ENCODE data around the gene FIGNL1.

FIGNL1 gene

GRCh38 chr7:50467817-50468610 is 17.9 kb upstream of the FIGNL1 start:
- H3K79me2 ChIP-seq (ENCODE audit: low read length): no peaks in the 10 kb centered on the region
- H3K27ac ChIP-seq (ENCODE audit: low read length): no peak overlapping the region
- peak overlapping the region; percentile 91 for H3K4me2 ChIP-seq (ENCODE audit: low read length)
- H3K4me1 ChIP-seq (ENCODE audit: low read length): peaks cover 10% of the 10 kb centered on the region
- H4K20me1 ChIP-seq (ENCODE audit: insufficient read depth, low read length): no peaks in the 10 kb centered on the region
- peak overlapping the region; percentile 96 for H2AFZ ChIP-seq (ENCODE audit: low read depth, low read length)
- H3K36me3 ChIP-seq (replicated peaks; ENCODE audit: low read depth, low read length): no peaks in the 10 kb centered on the region
- TF ChIP-seq EZH2phosphoT487 (IDR thresholded peaks at IDR 0.05; ENCODE audit: low read depth): no peak
- TF ChIP-seq, protein P1, sequence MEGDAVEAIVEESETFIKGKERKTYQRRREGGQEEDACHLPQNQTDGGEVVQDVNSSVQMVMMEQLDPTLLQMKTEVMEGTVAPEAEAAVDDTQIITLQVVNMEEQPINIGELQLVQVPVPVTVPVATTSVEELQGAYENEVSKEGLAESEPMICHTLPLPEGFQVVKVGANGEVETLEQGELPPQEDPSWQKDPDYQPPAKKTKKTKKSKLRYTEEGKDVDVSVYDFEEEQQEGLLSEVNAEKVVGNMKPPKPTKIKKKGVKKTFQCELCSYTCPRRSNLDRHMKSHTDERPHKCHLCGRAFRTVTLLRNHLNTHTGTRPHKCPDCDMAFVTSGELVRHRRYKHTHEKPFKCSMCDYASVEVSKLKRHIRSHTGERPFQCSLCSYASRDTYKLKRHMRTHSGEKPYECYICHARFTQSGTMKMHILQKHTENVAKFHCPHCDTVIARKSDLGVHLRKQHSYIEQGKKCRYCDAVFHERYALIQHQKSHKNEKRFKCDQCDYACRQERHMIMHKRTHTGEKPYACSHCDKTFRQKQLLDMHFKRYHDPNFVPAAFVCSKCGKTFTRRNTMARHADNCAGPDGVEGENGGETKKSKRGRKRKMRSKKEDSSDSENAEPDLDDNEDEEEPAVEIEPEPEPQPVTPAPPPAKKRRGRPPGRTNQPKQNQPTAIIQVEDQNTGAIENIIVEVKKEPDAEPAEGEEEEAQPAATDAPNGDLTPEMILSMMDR (IDR thresholded peaks at IDR 0.05; ENCODE audit: low read depth, low read length): peak; percentile 94
- no peaks in the 10 kb centered on the region for H3K27me3 ChIP-seq (ENCODE audit: low read depth, low read length)
- no peaks in the 10 kb centered on the region for H3K9me3 ChIP-seq (ENCODE audit: insufficient read depth, low read length)
- peak overlapping the region; percentile 76 for H3K4me3 ChIP-seq (ENCODE audit: low read length)
- peak overlapping the region; percentile 54 for H3K9ac ChIP-seq (ENCODE audit: low read length)

GRCh38 chr7:50466815-50467585 is 16.9 kb upstream of the FIGNL1 start:
- H3K4me2 ChIP-seq (ENCODE audit: low read length): peak overlapping the region; percentile 91; the same call in 1 of the 2 replicates
- H3K4me1 ChIP-seq (ENCODE audit: low read length): peaks cover 10% of the 10 kb centered on the region
- H3K27me3 ChIP-seq (ENCODE audit: low read depth, low read length): no peaks in the 10 kb centered on the region
- TF ChIP-seq EZH2phosphoT487 (IDR thresholded peaks at IDR 0.05; ENCODE audit: low read depth): no peak
- TF ChIP-seq, protein P1 (IDR thresholded peaks at IDR 0.05; ENCODE audit: low read depth, low read length): no peak
- H3K9me3 ChIP-seq (ENCODE audit: insufficient read depth, low read length): no peaks in the 10 kb centered on the region
- no peaks in the 10 kb centered on the region for H3K79me2 ChIP-seq (ENCODE audit: low read length)
- H3K36me3 ChIP-seq (replicated peaks; ENCODE audit: low read depth, low read length): no peaks in the 10 kb centered on the region
- H3K27ac ChIP-seq (ENCODE audit: low read length): no peak overlapping the region
- H3K9ac ChIP-seq (ENCODE audit: low read length): no peak overlapping the region
- no peaks in the 10 kb centered on the region for H4K20me1 ChIP-seq (ENCODE audit: insufficient read depth, low read length)
- H2AFZ ChIP-seq (ENCODE audit: low read depth, low read length): 0 out of 2 replicates have a peak overlapping the region, but pooled peaks have one; percentile 84
- H3K4me3 ChIP-seq (ENCODE audit: low read length): no peak overlapping the region

DNA sequence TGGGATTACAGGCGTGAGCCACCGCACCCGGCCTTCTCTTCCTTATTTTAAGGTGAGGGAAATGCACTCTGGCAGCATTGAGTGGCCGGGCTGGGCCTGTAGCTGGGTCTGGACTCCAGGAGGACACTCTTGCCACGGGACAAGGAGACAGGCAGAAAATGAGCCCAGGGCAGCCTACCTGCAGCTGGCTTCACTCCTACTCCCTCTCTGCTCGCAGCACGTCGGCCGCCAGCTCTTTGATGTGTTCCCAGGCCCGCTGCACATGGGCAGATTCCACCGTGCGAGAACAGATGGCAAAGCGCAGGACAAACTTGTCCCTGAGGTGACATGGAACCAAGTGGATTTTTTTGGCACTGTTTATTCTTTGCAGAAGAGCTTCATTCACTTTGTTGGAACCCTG is 12.9 kb upstream of the FIGNL1 start:
- Histone ChIP-seq H3K27me3 (ENCODE audit: low read depth, low read length) (no peaks in the 10 kb centered on the region), H3K36me3 (replicated peaks; ENCODE audit: low read depth, low read length) (no peaks in the 10 kb centered on the region), H3K9me3 (ENCODE audit: insufficient read depth, low read length) (no peaks in the 10 kb centered on the region), H2AFZ (ENCODE audit: low read depth, low read length) (no peak overlapping the region), H4K20me1 (ENCODE audit: insufficient read depth, low read length) (no peaks in the 10 kb centered on the region), H3K27ac (ENCODE audit: low read length) (no peak overlapping the region), H3K4me3 (ENCODE audit: low read length) (no peak overlapping the region), H3K4me1 (ENCODE audit: low read length) (peaks cover 8% of the 10 kb centered on the region; the same call in 1 of the 2 replicates), H3K4me2 (ENCODE audit: low read length) (no peak overlapping the region), H3K9ac (ENCODE audit: low read length) (no peak overlapping the region), H3K79me2 (ENCODE audit: low read length) (no peaks in the 10 kb centered on the region)
- TF ChIP-seq, protein P1 (IDR thresholded peaks at IDR 0.05; ENCODE audit: low read depth, low read length): no peak
- TF ChIP-seq EZH2phosphoT487 (IDR thresholded peaks at IDR 0.05; ENCODE audit: low read depth): no peak

- Histone ChIP-seq H3K4me2 (ENCODE audit: low read length) (no peak overlapping the region), H3K79me2 (ENCODE audit: low read length) (no peaks in the 10 kb centered on the region), H3K9me3 (ENCODE audit: insufficient read depth, low read length) (no peaks in the 10 kb centered on the region), H3K36me3 (replicated peaks; ENCODE audit: low read depth, low read length) (no peaks in the 10 kb centered on the region), H2AFZ (ENCODE audit: low read depth, low read length) (no peak overlapping the region), H4K20me1 (ENCODE audit: insufficient read depth, low read length) (no peaks in the 10 kb centered on the region), H3K4me1 (ENCODE audit: low read length) (0 out of 2 replicates have a peak, but pooled peaks cover 2% of the 10 kb centered on the region), H3K4me3 (ENCODE audit: low read length) (no peak overlapping the region), H3K9ac (ENCODE audit: low read length) (no peak overlapping the region), H3K27me3 (ENCODE audit: low read depth, low read length) (no peaks in the 10 kb centered on the region), H3K27ac (ENCODE audit: low read length) (no peak overlapping the region)
- TF ChIP-seq EZH2phosphoT487 (IDR thresholded peaks at IDR 0.05; ENCODE audit: low read depth): no peak
- TF ChIP-seq, protein P1 (IDR thresholded peaks at IDR 0.05; ENCODE audit: low read depth, low read length): no peak
Observed at GRCh38 chr7:50462361-50462760, 12.2 kb upstream of the FIGNL1 start.
